GM12875 (cell line): ENCODE data around the gene KIF26B.

Experiments
- H3K4me3 ChIP-seq: one replicate; pipeline ENCODE4 v1.5.1; 2011; ENCODE audit warnings: low read depth, low read length, control low read depth
- CTCF ChIP-seq: IDR thresholded peaks from 2 replicates; pipeline ENCODE4 v1.5.1; 2011; ENCODE audit warnings: low read depth, mild to moderate bottlenecking, control low read depth, inconsistent platforms, low read length, moderate library complexity, borderline replicate concordance; ENCODE audit not compliant: insufficient read depth

The KIF26B gene

GRCh38 chr1:245578771-245579170 is 424.0 kb downstream of the KIF26B start:
- no peak overlapping the region for H3K4me3 ChIP-seq
- no peak for TF ChIP-seq CTCF

- no peak for TF ChIP-seq CTCF
- no peak overlapping the region for H3K4me3 ChIP-seq
These were observed 425.1 kb downstream of the KIF26B start for GRCh38 chr1:245579881-245580280.

- H3K4me3 ChIP-seq: no peak overlapping the region
- no peak for TF ChIP-seq CTCF
These were observed 425.9 kb downstream of the KIF26B start for GRCh38 chr1:245580651-245581050.

GRCh38 chr1:245582026-245582425 is 427.2 kb downstream of the KIF26B start:
- no peak for TF ChIP-seq CTCF
- no peak overlapping the region for H3K4me3 ChIP-seq

GRCh38 chr1:245583081-245583480 is 428.3 kb downstream of the KIF26B start:
- H3K4me3 ChIP-seq: no peak overlapping the region
- TF ChIP-seq CTCF: no peak

GRCh38 chr1:245583575-245584330 is 429.0 kb downstream of the KIF26B start:
- TF ChIP-seq CTCF: no peak
- H3K4me3 ChIP-seq: no peak overlapping the region

GRCh38 chr1:245585252-245585959 is 430.6 kb downstream of the KIF26B start:
- TF ChIP-seq CTCF: no peak
- no peak overlapping the region for H3K4me3 ChIP-seq
